SK-MEL-5 (cell line): ENCODE data around the gene SERGEF. TPM values are rescaled to one million over a fixed set of nuclear protein-coding genes. Genes with fewer than 3 reads are reported as not detected.
A peak's percentile ranks its signal among the peaks of the same experiment; 100 is the strongest.
"Not testable (repeated sequence)": the region's sequence is repeated elsewhere in the genome, so short reads cannot be mapped to it uniquely, and the experiment has no call there.

Experiments
- DNase-seq: peaks from one replicate; pipeline ENCODE4 v3.0.0-alpha.2; 2016; ENCODE audit warnings: low read depth, low spot score
- in situ Hi-C: cut with HindIII; loops from 2 replicates; pipeline ENCODE4 v1.10.0; 2016; ENCODE audit warnings: low sequenced_read_pairs, high pct_unique_total_duplicates, low pct_unique_long_range_greater_than_20kb
- total RNA-seq: library from RNA; depleted of rRNA; stranded (reverse); fragments of >200 nt; shearing (Covaris generic); gene quantifications from 2 replicates; pipeline ENCODE4 v1.2.3, GENCODE V29; 2014

SERGEF gene
- total RNA-seq, 1 experiment from 2014 or later, result 35.1 TPM

DNA sequence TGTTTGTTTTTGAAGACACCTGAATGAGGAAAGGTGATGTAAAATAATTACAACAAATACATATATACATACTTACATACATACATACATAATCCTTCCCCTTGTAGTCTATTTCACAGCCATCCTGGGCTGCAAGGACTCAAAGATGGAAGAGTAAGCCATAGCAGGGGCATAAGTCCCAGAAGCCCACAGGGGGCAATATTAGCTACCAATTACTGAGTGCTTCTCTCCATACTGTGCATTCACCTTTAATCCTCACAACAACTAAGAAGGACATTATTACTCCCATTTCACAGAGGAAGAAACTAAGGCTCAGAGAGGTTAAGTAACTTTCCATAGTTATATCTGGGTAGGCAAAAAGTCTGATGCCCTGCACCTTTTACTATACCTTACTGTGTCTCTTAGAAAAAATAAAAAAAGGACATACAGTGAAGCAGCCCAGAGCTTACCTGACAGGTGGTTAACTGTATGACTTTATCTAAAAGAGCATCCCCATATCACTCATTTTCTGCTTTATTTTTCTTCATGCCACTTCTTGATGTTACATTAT, 2.7 kb downstream of the SERGEF start:
- in situ Hi-C loops, result no loop called here
- peak; percentile 37 for DNase-seq

DNA sequence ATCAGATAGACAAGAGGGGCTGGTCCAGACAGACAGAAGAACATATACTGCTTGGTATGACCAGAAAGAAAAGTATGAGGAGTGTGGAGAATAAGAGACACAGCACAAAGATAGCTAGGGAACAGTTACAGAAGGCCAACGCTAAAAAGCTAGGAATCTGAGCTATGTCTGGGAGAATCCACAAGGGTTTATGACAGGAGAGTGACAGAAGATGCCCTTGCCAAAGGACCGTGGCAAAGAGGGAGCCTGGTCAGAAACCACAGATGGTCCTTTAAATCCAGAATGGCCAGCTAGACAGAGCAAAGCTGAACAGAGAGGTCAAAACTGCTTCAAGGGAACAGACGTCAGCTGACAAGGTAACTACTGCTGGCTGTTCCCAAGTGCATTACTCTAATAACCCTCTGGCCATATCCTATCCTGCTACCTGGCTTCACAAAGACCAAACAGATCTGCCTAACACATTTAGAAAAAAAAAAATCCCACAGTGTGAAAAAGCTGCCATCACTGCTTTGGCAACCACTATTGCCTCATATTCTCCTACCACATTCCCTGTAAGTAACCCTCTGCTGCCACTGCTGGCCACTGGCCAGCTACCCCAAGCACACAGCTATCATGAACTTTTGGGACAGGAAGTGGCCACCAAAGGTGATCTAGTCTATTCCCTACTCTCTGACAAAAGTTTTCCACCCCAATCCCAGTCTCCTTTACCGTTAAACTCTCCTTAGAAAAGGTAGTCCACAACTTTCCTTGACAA, 7.3 kb downstream of the SERGEF start:
- in situ Hi-C loops, result no loop called here
- no peak for DNase-seq

DNA sequence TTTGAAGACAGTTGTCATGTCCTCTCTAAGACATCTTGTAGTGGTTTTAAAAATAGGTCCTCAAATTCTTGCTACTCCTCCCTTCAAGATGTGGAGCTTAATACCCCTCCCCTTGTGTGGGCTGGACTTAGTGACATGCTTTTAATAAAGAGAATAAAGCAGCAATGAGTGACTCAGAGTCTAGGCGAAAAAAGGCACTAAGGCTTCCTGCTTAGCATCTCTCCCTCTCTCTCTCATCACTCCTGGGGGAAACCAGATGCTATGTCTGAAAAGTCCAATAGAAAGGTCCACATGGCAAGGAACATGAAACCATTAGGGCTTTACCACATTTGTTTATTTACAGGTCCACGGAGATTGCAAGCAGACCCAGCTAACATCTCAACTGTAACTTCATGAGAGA, 11.7 kb downstream of the SERGEF start:
- in situ Hi-C loops, result no loop called here
- DNase-seq, result no peak

DNA sequence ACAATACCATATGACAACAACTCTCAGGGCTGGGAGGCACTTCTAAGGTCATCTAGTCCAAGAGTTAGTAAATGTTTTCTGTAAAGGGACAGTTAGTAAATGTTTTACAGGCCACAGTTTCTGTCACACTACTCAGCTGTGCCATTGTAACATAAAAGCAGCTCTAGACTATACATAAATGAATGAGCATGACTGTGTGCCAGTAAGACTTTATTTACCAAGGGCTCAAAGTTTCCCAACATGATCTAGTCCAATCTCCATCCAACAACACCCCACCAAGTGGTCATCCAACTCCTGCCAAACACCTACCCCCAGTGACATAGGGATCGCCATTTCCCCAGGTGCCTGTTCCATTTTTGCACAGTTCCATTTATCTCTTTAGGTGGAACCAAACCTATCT, 12.1 kb downstream of the SERGEF start:
- in situ Hi-C loops, result no loop called here

DNA sequence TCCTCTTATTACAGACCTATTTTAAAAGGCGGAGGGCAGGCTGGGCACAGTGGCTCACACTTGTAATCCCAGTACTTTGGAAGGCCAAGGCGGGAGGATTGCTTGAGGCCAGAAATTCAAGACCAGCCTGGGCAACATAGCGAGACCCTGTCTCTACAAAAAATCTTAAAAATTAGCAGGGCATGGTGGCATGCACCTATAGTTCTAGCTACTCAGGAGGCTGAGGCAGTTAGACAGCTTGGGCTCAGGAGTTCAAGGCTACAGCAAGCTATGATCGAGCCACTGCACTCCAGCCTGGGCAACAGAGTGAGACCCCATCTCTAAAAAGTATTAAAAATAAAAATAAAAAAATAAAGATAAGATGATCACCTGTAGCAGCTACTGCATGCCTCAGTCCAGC, 12.7 kb downstream of the SERGEF start:
- in situ Hi-C loops, DNase-seq: not testable (repeated sequence)

More for the DNA sequence above, 12.1 kb downstream of the SERGEF start:
- DNase-seq, result no peak

DNA sequence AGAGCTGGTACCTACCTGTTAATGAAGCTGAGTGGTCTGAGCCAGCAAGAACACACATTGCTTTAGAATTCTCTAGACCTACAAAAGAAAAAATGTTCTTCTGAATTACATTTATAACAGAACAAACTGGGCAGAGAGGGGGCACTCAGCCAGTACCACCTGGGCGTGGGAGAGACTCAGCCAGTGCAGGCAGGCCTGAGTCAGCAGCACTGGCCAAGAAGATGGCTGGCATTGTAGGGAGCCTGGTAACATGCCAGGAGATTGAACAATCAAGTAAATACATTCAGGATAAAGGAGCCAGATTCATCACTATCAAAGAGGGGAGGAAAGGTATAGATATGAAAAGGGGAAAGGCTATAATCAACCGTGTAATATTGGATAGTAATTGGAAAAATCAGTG, 19.9 kb downstream of the SERGEF start:
- in situ Hi-C loops, result no loop called here
- DNase-seq, result no peak

DNA sequence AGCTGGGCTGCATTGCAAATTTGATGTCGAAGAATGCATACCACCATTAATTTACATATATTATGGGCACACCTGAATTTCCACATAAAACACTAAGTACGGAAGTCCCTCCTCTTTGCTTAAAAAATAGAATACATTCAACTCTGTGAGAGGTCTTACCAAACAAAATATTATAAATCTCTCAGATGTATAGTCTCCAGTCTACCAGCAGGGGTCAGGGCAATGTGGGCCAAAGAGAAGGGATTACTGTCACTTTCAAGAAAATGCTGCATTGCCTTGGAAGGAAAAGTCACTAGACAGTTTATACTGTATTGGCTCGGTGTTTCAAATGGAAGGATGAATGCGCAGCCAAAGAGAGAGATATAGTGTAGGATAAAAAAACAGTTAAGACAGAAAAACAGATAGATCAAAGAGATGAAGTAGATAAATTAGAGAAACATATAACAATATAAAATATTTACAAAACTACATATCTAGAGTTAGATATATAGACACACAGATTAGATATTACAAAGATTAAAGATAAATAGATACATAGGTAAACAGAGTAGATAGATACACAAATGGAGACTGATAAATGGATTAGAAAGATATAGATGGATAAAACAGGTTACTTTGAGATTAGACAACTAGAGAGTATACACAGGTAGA, 20.9 kb downstream of the SERGEF start:
- in situ Hi-C loops, result no loop called here
- DNase-seq, result peak; percentile 75

DNA sequence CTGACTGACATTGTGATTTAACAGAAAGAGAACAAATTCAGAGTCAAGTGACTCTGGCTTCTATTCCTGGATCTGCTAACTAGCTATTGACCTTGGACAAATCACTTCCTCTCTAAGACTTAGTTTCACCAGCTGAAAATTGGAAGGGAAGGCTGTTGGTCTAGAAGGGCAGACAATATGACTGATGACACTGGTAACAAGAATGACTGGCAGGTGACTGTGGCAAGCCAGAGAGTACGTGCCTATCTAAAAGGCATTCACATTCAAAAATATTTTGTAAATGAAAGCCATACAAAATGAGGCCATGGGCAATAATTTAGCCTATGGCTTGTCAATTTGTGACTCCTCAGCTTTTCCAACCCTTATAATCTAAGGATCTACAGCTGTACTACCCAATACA, 23.5 kb downstream of the SERGEF start:
- DNase-seq, result no peak
- in situ Hi-C loops, result no loop called here

DNA sequence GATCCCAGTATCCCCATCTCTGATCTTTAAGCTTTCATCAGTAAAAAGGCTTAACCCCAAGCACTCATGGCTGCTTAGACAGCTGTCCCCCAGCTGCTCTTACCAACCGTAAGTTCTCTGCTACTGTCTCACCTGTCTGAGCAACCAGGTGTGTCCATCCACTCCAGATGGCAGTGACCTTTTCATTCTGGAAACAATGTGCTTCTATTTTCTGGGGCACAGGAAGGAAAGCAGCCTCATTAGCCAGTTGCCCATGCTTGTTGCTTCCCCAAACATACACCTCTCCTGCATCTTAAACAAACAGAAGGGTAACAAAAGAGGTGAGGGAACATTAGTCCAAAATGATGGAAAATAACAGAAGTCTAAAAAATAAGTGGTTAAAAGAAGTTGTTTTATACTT, 24.4 kb downstream of the SERGEF start:
- in situ Hi-C loops, result no loop called here
- no peak for DNase-seq

DNA sequence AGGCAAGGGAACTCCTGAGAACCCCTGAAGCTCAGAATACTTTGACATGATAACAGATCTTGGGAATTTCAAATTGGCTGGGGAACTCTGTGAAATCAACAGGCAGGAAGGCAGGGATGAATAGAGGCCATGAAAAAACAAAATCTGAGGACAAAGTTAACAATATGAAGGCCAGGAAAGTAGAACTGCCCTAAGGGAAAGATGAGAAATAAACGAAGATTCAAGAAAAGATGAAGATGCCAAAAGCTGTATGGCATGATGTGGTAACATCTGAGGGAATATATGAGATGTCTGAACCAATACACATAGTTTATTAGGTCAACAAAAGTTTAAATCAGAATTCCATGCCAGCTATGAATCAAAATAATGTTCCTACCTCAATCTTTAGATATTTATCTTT, 25.0 kb downstream of the SERGEF start:
- in situ Hi-C loops, result no loop called here
- DNase-seq, result no peak

DNA sequence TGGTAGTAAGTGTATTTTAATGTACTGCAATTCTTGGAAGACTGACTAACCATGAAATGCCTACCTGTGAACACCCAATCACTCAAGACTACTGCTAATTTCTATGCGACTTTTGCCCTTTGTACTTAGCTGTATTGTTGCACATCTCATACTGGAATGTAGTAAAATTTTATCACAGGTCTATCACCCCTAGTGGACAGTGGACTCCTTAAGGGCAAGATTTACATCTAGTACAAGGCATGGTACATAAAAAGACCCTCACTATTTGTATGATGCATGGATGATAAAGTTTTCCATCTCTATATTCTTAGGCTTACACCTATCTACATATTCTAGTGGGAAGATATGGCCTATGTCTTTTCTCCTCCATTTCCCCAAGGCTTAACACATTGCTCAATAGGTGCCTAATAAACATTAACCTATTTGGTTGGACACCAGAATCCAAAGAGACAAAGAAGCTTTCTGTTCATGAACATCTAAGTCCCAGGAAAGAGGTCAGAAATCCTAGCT, 26.1 kb downstream of the SERGEF start:
- no peak for DNase-seq
- in situ Hi-C loops, result no loop called here

DNA sequence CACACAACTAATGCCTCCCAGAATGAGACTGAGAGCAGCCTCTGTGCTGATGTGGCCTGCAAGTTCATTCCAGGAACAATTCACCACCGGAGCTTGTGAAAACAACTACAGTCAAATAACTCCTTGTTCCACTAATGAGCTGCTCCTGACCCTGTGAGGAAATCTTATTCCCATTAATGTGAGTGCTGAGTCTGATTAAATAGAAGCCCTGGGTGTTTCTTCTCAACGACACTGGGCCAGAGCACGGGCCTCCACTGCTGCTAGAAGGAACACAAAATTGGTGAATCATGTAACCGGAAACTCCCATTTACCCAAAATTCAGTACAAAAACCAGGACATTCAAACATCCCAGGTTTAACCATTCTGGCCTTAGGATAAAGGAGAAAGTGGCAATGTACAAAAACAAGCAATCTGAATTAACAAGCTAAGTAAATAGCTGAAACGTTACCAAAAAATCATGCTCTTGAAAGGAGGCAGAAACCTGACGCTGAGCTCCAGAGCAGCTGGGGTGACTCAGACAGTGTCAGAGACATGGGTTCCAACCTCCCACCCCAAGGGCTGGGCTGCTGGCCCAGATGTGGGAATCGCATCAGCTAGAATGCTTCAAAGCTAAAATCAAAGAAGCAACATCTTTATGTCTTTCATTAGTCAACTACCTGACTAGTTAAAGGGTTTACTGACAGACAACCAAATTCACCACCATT, 26.7 kb downstream of the SERGEF start:
- no peak for DNase-seq
- in situ Hi-C loops, result no loop called here

DNA sequence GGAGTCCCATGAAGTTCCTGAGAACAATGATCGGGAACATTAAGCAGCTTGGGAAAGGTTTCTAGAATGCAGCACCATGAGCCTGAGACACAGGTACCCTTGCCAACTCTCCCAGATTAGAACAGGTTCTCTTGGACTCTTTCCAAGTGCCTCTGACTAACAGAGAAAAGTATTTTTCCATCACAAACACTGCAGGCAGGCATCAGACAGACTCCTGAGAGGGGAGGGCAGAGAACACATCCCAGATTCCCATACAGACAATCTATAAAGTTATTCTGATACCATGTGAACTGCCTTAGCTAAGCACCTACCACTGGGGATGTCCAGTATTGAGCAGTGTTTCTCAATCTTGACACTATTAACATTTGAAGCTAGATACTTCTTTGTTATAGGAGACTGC, 27.3 kb downstream of the SERGEF start:
- no peak for DNase-seq
- in situ Hi-C loops, result no loop called here

DNA sequence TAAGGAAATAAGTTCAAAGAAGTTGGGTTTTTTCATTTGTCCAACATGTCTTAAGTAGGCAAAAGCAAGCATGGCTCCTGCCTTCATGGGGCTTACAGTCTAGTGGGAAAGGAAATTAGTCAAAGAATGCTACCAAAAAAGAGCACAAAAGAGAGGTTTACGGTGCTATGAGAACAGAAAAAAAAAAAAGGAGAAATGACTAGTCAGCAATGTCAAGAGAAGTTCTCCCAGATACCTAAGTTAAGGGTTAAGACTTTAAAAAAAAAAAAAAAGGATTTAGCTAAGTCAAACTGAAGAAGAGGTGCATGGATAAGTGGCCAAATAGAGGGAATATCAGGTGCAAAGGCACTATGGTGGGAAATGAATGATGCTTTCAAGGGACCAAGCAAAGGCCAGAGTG, 29.3 kb downstream of the SERGEF start:
- DNase-seq, result no peak
- in situ Hi-C loops, result no loop called here

DNA sequence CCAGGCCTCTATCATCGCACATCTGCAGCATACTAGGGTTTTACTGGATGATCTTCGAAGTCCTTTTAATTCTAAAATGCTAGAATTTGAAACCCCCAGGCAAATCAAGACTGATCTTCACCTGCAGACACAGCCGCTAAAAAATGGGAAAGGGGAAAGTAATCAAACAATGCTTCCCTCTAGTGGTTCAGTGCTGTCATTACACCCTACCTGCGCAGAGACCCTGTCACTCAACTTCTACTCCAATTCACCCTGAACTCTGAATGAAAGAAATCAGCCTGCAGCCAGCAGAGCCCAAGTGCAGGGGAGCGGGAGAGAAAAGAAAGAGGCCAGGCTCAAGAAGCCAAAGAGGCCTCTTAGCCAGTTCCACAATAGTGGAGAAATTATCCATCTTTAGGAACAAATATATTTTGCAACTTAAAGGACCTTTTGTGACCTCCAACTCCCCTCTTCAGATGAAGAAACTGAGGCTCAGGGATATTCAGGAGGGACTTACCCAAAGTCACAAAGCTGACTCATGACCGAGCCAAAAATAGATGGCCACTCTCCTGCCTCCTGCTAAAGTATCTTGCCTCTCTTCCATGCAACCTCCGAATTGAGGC, 33.0 kb downstream of the SERGEF start:
- in situ Hi-C loops, result no loop called here

DNA sequence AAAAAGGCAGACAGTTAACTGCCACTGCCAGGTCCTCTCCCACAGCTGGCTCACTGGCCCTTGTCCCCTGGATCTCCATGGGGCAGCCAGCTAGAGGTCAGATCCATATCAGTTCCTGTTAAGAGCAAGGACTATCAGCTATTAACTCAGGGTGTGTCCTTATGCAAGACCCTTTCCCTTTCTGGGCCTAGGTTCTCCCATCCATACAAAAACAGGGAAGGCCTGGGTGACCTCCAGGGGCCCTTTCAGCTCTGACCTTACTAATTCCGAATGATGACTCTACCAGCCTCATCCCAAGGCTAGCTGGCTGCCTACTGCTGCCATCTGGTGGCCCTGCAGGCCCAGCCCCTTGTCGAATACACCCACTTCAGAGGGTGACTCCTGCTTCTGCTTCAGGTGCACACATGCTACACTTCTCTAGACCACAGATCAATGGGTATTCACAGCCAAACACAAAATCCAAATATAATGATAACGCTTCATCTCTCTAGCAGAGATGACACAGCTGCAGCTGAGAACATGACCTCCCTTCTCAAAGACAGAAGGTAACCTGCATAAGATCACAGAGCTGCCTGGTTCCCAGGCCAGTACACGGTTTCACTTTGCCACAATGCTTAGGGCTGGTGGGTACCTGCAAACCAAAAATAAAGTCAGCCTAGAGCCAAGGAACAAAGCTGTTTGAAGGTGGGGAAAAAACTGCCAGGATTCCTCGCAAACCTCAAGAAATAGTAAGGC, 34.1 kb downstream of the SERGEF start:
- in situ Hi-C loops, result no loop called here
- peak; percentile 69 for DNase-seq

More for the DNA sequence above, 33.0 kb downstream of the SERGEF start:
- peak; percentile 53 for DNase-seq

DNA sequence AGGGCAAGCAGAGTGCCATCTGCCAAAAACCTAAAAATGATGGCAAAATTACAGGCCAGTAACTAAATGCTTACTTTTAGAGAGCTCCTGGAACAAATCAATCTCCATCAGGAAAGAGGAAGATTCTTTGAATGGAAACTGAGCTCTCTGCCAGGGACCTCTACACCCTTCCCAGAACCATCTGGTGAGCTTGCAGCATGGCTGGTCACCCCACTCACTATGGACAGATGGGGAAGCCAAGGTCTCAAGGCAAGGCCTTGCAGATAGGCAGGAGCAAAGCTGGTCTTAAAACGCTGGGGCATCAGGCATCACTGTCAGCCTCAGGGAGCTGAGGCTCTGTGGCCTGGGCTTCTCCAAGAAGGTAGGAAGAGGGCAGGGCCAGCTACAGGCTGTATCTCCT, 36.2 kb downstream of the SERGEF start:
- in situ Hi-C loops, result no loop called here
- DNase-seq, result no peak
